8988T (cell line): ENCODE results near the gene HINT3.
"Not testable (repeated sequence)": the region's sequence is repeated elsewhere in the genome, so short reads cannot be mapped to it uniquely, and the experiment has no call there.

Source experiments
- DNase-seq: peaks from one replicate; pipeline ENCODE4 v3.0.0; 2011

Gene HINT3

GRCh38 chr6:125963817-125964216 is 7.2 kb downstream of the HINT3 start:
- no peak for DNase-seq

- DNase-seq: no peak
These were observed 10.0 kb downstream of the HINT3 start for GRCh38 chr6:125966569-125966968.

DNA sequence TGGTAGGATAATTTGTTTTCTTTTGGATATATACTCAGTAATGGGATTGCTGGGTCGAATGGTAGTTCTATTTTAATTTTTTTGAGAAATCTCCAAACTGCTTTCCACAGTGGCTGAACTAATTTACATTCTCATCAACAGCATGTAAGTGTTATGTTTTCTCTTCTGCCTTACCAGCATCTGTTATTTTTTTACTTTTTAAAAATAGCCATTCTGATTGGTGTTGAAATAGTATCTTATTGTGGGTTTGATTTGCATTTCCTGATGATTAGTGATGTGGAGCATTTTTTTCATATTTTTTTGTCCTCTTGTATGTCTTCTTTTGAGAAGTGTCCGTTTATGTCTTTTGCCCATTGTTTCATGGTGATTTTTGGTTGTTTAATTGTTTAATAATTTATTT is 11.9 kb downstream of the HINT3 start:
- DNase-seq: no peak

DNA sequence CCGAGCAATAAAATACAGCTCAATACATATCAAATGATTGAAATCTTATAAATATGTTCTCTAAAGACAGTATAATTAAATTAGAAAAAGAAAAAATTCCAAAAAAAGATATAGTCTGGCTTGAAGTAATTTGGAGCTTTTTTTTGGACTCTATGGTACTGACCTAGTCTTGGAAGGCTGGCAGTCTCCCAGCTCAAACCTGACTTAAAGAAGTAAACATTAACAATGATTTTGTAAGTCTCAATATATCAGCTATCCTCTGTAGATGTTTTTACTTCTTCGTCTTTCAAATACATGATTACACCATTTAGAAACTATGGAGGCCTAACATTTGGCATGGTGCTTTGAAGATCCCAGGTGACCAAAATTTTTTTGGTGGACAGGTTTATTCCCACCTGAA is 14.2 kb downstream of the HINT3 start:
- no peak for DNase-seq

DNA sequence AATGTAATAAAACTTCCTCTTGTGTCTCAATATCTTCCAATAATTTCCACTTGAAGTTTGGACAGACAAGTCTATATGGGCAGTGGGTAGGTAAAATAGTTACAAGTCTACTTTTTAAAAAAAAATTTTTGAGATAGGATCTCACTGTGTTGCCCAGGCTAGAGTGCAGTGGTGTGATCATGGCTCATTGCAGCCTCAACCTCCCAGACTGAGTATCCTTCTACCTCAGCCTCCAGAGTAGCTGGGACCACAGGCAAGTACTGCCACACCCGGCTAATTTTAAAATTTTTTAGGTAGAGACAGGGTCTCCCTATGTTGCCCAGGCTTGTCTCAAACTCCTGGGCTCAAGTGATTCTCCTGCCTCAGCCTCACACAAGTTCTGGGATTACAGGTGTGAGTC is 15.9 kb downstream of the HINT3 start:
- not testable (repeated sequence) for DNase-seq

DNA sequence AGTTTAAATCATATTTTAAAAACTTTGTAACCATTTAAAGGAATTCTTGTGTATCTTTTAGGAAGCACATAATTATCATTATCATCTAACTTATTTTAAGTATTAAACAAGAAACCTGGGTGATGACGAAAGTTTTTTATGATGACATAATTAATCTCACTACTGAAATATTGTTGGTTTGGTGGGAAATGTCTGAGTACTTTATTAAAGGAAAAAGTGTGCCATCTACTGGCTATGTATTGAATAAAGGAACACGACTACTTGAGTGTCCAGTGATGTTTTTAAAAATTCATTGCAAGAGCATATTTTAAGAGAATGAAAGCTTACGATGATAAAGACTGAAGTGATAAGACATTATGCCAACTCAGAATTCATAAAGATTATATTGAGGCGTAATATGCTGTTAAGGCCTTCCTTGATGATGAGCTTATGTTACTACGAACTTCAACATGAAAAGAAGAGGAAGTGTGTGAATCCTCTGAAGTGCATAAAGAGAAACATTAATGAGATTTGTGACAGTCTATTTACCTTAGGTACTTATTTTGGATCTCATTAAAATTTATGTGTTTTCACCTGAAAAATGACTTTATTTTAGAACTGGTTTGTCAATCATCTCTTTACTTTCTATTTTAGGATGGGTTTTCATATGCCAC is 17.8 kb downstream of the HINT3 start:
- no peak for DNase-seq

GRCh38 chr6:125979101-125979500 is 22.5 kb downstream of the HINT3 start:
- no peak for DNase-seq

GRCh38 chr6:125981571-125982185 is 25.1 kb downstream of the HINT3 start:
- DNase-seq: no peak

GRCh38 chr6:125983246-125983945 is 26.8 kb downstream of the HINT3 start:
- DNase-seq: no peak

GRCh38 chr6:125984311-125984710 is 27.7 kb downstream of the HINT3 start:
- no peak for DNase-seq

GRCh38 chr6:125985522-125985921 is 29.0 kb downstream of the HINT3 start:
- no peak for DNase-seq

DNA sequence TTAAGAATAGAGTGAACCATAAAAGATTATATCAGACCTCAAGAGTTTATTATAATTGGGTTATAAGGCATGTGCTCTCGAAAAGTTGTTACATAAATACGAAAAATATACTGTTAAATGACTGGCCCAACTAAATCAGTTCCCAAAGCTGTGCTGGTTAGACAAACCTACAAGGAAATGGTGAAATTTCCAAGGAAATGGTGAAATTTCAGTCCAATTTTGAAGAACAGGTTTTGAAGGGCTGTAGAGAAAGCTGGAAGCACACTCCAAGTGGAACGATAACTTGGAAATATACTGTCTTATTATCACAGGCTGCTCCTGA is 29.4 kb downstream of the HINT3 start:
- DNase-seq: no peak

GRCh38 chr6:125986301-125987025 is 29.9 kb downstream of the HINT3 start, which contains the start of gene TRMT11:
TRMT11 (plus strand) TSS chr6:125986540; CDS start chr6:125986551, 11 bp downstream.
- DNase-seq: peak; percentile 70

DNA sequence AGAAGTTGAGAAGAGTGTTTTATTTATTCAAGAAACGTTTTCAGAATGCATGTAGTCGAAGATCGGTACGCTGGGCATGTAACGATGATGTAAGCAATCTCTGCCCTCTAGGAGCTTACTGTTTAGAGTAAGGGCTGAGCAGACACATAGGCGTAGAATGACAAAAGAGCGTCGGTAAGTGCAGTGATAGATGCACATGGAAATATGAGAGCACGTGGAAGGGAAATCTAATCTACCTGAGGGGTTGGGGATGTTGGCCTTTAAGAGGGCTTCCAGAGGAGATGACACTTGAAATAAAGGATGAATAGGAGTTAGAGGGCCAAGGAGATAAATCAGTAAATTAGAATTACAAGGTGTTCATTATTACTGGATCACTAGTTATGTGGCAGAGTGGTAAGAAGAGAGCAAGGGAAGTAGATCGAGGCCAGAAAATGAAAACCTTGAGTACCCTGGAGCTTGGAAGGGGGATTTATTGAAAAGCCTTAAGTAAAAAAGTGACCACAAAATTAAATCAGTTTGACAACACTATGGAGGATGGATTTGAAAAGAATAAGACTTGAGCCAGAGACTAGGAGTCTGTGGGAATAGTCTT is 30.6 kb downstream of the HINT3 start:
- no peak for DNase-seq

DNA sequence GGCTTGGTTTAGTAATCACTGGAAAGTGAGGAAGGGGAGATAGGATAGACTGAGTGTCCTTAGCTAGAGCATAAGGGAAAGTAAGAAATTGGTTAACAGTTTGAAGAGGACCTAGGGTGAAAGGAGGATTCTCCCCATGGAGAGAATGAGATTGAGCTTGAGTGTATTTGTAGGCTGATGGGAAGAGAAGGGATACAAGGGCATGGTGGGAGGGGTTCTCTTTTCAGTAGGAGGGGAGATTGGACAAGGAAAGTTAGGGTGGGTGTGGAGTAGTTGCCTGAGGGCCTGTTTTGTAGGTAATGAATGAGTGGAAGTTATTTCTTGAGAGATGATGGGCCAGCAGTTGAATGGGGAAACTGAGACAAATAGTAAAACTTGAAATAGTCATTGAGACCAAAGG is 31.7 kb downstream of the HINT3 start:
- DNase-seq: no peak

DNA sequence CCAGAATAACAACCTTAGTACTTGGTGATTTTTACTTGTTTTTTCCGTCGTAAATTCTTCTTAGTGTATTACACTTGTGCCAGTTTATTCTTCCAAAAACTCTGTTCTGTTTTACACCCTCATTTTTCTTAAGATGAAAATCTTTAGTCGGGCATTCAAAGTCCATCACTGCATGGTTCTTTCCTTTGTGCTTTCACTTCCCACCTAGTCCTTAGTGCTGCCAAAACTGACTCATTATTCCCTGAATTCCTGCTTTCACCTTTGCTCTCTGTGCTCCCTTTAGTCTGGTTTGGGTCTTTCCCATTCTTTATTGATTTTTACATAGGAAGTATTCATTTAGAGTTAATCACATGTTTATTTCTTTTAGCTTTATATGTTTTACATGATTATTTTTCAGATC is 33.1 kb downstream of the HINT3 start:
- no peak for DNase-seq

DNA sequence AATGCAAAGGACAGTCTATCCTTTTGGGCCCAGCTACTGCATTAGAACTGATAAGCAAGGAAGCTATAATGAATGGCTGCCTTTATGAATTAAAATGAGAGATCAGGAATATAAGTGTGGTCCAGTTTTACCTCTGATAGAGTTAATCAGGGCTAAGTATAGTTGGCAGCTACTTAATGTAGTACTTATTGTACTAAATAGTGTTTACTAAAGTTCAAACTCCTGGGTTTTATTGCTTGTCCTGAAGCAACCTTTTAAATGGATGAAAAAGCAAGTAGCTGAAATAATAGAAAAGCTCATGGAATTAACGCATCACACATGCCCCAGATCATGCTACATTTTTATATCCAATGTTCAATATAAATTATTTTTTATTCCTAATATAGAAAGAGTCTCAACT is 35.1 kb downstream of the HINT3 start:
- no peak for DNase-seq

GRCh38 chr6:125994670-125995488 is 38.3 kb downstream of the HINT3 start:
- DNase-seq: no peak

DNA sequence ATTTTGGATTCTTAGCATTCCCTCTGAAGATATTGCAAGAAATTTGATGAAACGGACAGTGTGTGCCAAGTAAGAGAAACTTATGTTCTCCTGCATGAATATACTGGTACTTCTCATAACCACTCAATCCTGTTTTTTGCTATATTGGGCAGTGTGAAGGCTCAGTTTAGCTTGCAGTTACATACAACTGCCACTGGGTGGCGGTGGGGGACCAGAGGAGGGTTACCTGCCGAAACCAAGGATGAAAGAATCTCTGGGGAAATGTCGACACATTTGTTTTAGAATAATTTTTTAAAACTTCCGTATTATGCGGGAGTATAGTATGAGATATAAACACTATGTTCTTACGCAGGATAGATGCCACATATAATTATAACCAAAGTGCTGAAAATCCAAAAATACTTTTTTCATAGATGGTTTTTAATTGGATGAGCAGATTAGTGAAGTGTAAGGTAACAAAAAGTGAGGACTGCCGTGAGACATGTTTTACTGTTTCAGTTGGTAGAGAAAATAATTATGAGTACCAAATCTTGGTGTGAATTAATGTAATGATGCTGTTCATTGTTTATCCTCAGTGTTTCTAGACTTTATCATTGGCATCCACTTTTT is 39.5 kb downstream of the HINT3 start:
- DNase-seq: no peak

DNA sequence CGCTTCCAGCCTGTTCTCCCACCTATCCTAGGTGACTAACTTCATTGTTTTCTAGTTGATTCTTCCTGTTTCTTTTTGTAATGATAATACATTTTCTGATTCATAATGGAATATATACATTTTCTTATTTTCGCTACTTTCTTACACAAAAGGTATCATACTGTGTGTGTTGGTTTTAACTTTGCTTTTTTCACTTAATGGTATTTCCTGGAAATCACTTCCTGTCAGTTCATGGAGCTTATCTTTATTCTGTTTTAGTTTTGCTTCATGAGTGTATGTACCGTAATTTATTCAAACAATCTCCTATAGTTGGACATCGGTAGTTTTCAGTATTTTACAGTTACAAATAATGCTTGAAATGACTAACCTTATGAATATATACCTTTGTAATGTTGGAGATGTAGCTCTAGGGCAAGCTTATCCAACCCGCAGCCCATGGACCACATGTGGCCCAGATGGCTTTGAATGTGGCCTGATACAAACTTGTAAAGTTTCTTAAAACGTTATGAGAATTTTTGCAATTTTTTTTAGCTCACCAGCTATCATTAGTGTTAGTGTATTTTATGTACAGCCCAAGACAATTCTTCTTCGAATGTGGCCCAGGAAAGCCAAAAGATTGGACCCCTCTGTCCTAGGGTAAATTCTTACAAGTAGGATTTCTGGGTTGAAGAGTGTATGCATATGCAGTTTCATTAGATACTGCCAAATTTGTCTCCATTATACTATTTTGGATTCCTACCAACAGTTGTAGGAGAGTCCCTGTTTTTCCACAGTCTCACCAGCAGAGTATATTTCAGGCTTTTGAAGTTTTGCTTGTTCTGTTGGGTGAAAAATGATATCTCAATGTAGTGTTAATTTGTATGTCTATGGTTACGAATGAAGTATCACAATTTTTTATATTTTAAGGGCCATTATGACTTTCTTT is 46.4 kb downstream of the HINT3 start:
- DNase-seq: no peak

DNA sequence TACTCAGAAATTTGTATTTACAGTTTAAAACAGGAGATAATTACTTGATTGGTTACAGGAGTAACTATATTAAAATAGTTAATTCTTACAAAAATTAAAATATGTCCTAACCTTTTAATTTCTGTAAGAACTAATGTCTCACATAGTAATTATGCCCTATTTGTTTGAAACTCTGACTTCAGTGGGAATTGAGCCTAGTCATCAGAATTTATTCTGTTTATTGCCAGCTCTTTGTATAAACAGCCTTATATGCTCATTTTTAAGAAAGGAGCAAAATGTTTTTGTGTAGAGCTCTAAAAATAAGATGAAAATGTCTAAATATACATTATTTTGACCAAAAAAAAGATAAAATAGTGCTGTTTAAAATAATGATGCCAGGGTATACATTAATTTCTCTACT is 51.2 kb downstream of the HINT3 start:
- DNase-seq: no peak
